Measurements from ENCODE around the gene CACNA1F. TPM values are rescaled to one million over a fixed set of nuclear protein-coding genes. Genes with fewer than 3 reads are reported as not detected.

The CACNA1F gene
- total RNA-seq, 2 donors from 2014 or later: 1.0 TPM

GRCh38 chrX:49165901-49166881, 66.9 kb downstream of the CACNA1F start:
- no peak for TF ChIP-seq CTCF (IDR thresholded peaks at IDR 0.05)
- peak overlapping the region; percentile 25 for H3K4me3 ChIP-seq
- H3K27ac ChIP-seq: peak overlapping the region; percentile 91
- intact Hi-C loops (cut with DNase I): no loop called here
- no peaks in the 10 kb centered on the region for H3K4me1 ChIP-seq
- H3K9me3 ChIP-seq: no peaks in the 10 kb centered on the region
- no peaks in the 10 kb centered on the region for H3K36me3 ChIP-seq
- H3K27me3 ChIP-seq: no peaks in the 10 kb centered on the region
- peak; percentile 86 for DNase-seq
- peak overlapping the region; percentile 70 to 81 for H3K9ac ChIP-seq (ENCODE audit: low read depth in 2 of 2, low read length in 2 of 2)

GRCh38 chrX:49164589-49165360, 68.4 kb downstream of the CACNA1F start:
- intact Hi-C loops (cut with DNase I): no loop called here
- DNase-seq: no peak
- Histone ChIP-seq H3K4me3 (no peak overlapping the region), H3K9me3 (no peaks in the 10 kb centered on the region), H3K36me3 (no peaks in the 10 kb centered on the region), H3K27me3 (no peaks in the 10 kb centered on the region), H3K4me1 (no peaks in the 10 kb centered on the region), H3K9ac (ENCODE audit: low read depth in 2 of 2, low read length in 2 of 2) (peak overlapping the region in 1 of 2 donors; percentile 40), H3K27ac (peak overlapping the region; percentile 75)
- no peak for TF ChIP-seq CTCF (IDR thresholded peaks at IDR 0.05)

GRCh38 chrX:49163555-49164419, 69.4 kb downstream of the CACNA1F start:
- intact Hi-C loops (cut with DNase I): no loop called here
- no peaks in the 10 kb centered on the region for H3K9me3 ChIP-seq
- peak overlapping the region; percentile 26 for H3K4me3 ChIP-seq
- peak; percentile 92 for DNase-seq
- H3K9ac ChIP-seq (ENCODE audit: low read depth in 2 of 2, low read length in 2 of 2): peak overlapping the region; percentile 61 to 72
- H3K27me3 ChIP-seq: no peaks in the 10 kb centered on the region
- H3K27ac ChIP-seq: peak overlapping the region; percentile 75
- TF ChIP-seq CTCF (IDR thresholded peaks at IDR 0.05): peak; percentile 65
- H3K4me1 ChIP-seq: no peaks in the 10 kb centered on the region
- H3K36me3 ChIP-seq: no peaks in the 10 kb centered on the region

GRCh38 chrX:49162620-49163019, 70.5 kb downstream of the CACNA1F start, which contains the start of gene MAGIX:
MAGIX (plus strand) TSS chrX:49162758; CDS start chrX:49162890, 132 bp downstream.
- Histone ChIP-seq H3K4me1 (no peaks in the 10 kb centered on the region), H3K36me3 (no peaks in the 10 kb centered on the region), H3K27me3 (no peaks in the 10 kb centered on the region), H3K9me3 (no peaks in the 10 kb centered on the region), H3K27ac (peak within 1 kb of the TSS; percentile 75), H3K4me3 (peak within 1 kb of the TSS; percentile 26), H3K9ac (ENCODE audit: low read depth in 2 of 2, low read length in 2 of 2) (peak within 1 kb of the TSS; percentile 61 to 72)
- DNase-seq: no peak
- TF ChIP-seq CTCF (IDR thresholded peaks at IDR 0.05): no peak
- intact Hi-C loops (cut with DNase I): no loop called here

- H3K36me3 ChIP-seq: no peaks in the 10 kb centered on the region
- no peak overlapping the region for H3K9ac ChIP-seq (ENCODE audit: low read depth in 2 of 2, low read length in 2 of 2)
- no peaks in the 10 kb centered on the region for H3K9me3 ChIP-seq
- H3K27ac ChIP-seq: no peak overlapping the region
- DNase-seq: no peak
- TF ChIP-seq CTCF (IDR thresholded peaks at IDR 0.05): no peak
- no peaks in the 10 kb centered on the region for H3K4me1 ChIP-seq
- no peaks in the 10 kb centered on the region for H3K27me3 ChIP-seq
- intact Hi-C loops (cut with DNase I): no loop called here
- no peak overlapping the region for H3K4me3 ChIP-seq
Observed at GRCh38 chrX:49161632-49162031, 71.5 kb downstream of the CACNA1F start.

Measured in colonic mucosa (tissue), 4 donors.